NCI-H748 (cell line): Measurements from ENCODE around the gene CHRD.

Experiments used
- DNase-seq: peaks from one replicate; lab custom pipeline; 2025; ENCODE audit not compliant: unreplicated experiment; lab: John Stamatoyannopoulos, UW

The CHRD gene

DNA sequence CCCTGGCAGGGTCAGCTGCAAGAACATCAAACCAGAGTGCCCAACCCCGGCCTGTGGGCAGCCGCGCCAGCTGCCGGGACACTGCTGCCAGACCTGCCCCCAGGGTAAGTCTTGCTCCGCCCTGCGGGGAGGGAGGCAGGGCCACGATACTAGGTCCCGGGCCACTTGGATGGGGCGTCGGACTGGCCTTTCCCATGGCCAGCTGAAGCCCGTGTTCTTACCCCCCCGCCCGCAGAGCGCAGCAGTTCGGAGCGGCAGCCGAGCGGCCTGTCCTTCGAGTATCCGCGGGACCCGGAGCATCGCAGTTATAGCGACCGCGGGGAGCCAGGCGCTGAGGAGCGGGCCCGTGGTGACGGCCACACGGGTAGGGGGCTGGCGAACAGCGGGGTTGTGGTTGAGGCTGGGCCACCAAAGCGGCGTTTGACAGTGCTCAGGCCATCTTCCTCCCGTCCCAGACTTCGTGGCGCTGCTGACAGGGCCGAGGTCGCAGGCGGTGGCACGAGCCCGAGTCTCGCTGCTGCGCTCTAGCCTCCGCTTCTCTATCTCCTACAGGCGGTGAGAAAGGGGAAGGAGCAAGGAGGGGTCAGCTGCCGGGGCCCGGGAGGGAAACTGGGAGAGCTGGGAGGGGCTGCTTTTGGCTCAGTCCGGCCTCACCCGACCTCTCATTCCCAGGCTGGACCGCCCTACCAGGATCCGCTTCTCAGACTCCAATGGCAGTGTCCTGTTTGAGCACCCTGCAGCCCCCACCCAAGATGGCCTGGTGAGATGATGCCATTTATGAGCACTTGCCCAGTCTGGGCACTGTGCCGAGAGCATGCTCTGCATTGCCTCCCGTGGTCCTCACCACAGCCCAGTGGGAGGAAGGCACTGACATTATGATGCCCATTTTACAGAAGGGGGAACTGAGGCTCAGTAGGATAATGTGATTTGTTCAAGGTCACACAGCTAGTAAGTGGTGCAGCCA is 1.7 kb downstream of the CHRD start:
- no peak for DNase-seq

DNA sequence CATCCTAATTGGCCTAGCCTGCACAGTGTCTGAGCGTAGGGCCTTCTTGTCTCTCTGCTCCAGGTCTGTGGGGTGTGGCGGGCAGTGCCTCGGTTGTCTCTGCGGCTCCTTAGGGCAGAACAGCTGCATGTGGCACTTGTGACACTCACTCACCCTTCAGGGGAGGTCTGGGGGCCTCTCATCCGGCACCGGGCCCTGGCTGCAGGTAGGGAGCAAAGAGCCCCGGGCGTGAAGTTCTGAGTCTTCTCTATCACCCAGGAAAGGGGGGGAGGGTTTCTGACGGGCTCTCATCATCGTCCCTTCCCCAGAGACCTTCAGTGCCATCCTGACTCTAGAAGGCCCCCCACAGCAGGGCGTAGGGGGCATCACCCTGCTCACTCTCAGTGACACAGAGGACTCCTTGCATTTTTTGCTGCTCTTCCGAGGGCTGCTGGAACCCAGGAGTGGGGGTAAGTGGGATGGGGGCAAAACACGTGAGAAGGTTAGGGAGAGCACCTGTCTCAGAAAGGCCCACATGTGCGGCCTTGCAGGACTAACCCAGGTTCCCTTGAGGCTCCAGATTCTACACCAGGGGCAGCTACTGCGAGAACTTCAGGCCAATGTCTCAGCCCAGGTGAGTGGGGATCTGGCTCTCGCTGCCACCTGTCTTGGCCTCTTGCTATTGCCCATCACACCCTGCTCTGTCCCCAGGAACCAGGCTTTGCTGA is 2.6 kb downstream of the CHRD start:
- DNase-seq = no peak

DNA sequence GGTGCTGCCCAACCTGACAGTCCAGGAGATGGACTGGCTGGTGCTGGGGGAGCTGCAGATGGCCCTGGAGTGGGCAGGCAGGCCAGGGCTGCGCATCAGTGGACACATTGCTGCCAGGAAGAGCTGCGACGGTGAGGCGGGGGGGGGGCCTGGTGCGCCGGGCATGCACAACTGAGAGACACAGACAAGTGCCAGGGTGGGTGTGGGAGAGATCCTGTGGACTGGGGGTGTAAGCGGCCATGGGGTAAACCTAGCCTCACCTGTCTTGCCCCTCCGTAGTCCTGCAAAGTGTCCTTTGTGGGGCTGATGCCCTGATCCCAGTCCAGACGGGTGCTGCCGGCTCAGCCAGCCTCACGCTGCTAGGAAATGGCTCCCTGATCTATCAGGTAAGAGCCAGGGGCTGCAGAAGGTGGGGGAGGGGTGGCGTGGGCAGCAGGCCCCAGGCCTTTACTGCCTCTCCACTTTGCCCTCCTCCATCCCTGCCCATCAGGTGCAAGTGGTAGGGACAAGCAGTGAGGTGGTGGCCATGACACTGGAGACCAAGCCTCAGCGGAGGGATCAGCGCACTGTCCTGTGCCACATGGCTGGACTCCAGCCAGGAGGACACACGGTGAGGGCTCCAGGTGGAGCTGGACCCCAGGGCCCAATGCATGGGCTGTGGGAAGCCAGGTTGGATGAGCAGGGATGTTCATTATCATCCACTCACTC is 3.3 kb downstream of the CHRD start:
- DNase-seq = no peak

DNA sequence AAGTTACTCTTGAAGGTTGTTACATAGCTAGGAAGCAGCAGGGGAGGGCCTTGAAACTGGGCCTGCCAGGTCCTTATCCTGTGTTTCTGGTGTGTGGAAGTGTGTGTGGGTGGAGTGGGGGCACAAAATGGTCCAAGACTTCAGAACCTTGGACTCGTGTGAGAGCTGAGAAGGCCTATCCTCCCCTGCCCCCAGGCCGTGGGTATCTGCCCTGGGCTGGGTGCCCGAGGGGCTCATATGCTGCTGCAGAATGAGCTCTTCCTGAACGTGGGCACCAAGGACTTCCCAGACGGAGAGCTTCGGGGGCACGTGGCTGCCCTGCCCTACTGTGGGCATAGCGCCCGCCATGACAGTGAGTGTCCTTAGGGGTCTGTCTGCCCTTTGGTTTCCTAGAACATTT is 4.5 kb downstream of the CHRD start:
- DNase-seq = no peak

DNA sequence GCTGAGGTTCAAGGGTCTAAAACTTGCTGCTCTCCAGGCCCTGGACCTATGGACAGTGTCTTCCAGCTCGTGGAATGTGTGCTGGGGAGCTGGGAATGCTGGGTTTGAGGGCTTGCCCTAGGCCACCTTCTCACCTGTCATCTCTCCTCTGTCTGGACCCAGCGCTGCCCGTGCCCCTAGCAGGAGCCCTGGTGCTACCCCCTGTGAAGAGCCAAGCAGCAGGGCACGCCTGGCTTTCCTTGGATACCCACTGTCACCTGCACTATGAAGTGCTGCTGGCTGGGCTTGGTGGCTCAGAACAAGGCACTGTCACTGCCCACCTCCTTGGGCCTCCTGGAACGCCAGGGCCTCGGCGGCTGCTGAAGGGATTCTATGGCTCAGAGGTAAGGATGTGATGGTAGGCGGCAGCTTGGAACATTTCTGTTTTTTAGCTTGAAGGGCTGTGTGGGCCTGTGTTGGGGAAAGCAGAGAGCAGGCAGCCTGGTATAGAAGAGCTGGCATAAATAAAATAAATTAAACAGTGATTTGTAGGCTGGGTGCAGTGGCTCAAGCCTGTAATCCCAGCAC is 5.1 kb downstream of the CHRD start:
- DNase-seq = no peak

DNA sequence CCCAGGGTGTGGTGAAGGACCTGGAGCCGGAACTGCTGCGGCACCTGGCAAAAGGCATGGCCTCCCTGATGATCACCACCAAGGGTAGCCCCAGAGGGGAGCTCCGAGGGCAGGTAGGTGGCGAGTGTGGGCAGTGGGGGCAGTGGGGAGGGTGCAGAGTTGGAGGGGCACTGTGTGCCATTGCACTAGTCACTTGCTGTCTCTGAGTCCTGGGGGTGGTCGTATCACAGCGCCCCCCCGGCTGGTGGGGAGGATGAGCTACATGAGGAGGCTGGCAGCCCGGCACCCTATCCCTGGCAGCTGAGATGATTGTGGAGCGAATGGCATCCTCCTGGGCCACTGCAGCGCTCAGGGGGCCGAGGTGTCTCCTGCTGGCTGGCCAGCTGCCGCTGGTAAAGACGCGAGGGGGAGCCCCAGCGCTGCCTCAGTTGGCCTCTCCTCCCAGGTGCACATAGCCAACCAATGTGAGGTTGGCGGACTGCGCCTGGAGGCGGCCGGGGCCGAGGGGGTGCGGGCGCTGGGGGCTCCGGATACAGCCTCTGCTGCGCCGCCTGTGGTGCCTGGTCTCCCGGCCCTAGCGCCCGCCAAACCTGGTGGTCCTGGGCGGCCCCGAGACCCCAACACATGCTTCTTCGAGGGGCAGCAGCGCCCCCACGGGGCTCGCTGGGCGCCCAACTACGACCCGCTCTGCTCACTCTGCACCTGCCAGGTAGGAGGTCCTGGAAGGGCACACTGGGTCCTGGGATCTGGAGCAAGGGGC is 6.4 kb downstream of the CHRD start:
- no peak for DNase-seq

DNA sequence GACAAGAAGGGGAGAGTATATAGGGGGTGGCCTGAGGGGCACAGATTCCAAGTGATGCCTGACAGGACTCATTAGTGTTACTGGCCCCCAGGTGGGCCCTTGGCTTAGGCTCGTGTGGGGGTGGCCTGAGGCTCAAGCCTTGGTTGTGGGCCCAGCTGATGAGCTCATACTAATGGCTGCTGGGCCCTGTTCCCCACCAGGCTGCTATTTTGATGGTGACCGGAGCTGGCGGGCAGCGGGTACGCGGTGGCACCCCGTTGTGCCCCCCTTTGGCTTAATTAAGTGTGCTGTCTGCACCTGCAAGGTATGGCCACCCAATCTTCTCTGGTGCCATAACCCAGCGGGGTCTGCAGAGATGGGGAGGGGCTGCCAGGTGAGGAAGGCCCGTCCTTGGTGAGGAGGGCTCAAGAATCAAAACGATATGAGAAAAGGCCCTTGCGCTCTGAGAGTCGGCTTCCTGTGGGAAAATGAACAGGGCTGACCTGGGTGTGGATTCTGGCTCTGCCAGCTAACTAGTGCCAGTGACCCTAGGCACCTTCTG is 7.4 kb downstream of the CHRD start:
- no peak for DNase-seq

DNA sequence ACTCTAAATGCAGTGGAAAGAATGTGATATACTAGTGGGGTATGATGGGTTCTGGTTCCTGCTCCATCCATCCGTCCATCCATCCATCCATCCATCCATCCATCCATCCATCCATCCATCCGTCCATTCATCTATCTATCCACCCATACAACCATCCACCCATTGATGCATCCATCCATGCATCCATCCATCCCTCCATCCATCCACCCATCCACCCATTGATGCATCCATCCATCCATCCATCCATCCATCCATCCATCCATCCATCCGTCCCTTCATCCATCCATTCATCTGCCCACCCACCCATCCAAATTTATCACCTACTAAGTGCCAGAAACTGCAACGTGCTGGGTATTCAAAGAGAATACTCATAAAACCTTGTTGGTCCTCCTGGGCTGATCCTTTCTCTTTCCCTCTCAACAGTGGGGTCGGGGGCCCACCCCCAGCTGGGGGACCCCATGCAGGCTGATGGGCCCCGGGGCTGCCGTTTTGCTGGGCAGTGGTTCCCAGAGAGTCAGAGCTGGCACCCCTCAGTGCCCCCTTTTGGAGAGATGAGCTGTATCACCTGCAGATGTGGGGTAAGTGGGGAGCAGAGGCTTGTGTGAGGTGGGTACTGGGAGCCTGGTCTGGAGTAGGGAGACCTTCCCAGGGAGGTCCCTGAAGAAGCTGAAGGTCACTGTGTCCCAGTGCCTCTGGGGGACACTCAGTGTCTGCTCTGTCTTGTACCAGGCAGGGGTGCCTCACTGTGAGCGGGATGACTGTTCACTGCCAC is 8.5 kb downstream of the CHRD start:
- DNase-seq = no peak

DNA sequence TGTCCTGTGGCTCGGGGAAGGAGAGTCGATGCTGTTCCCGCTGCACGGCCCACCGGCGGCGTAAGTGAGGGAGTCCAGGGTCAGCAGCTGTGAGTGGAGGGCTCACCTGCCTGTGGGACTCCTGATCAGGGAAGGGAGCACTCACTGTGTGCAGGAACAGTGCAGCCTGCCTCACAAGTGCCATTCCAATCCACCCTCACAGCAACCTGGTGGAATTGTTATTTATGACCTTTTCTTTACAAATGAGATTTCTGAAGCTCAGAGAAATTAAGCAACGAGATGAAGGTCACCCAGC is 9.0 kb downstream of the CHRD start:
- no peak for DNase-seq

DNA sequence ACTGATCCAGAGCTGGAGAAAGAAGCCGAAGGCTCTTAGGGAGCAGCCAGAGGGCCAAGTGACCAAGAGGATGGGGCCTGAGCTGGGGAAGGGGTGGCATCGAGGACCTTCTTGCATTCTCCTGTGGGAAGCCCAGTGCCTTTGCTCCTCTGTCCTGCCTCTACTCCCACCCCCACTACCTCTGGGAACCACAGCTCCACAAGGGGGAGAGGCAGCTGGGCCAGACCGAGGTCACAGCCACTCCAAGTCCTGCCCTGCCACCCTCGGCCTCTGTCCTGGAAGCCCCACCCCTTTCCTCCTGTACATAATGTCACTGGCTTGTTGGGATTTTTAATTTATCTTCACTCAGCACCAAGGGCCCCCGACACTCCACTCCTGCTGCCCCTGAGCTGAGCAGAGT is 9.5 kb downstream of the CHRD start:
- no peak for DNase-seq

DNA sequence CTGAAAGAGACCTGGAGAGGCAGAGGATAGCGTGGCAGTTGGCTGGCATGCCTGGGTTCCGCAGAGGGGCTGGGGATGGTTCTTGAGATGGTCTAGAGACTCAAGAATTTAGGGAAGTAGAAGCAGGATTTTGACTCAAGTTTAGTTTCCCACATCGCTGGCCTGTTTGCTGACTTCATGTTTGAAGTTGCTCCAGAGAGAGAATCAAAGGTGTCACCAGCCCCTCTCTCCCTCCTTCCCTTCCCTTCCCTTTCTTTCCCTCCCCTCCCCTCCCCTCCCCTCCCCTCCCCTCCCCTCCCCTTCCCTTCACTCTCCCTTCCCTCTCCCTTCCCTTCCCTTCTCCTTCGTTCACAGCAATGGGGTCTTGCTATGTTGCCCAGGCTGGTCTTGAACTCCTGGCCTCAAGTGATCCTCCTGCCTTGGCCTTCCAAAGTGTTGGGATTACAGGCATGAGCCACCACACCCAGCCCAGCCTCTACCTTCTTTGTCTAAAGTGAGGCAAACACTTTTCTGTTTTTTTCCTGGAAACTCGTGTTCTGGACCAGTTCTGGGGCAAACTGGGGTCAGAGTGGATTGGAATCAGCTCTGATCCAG is 10.2 kb downstream of the CHRD start:
- no peak for DNase-seq

DNA sequence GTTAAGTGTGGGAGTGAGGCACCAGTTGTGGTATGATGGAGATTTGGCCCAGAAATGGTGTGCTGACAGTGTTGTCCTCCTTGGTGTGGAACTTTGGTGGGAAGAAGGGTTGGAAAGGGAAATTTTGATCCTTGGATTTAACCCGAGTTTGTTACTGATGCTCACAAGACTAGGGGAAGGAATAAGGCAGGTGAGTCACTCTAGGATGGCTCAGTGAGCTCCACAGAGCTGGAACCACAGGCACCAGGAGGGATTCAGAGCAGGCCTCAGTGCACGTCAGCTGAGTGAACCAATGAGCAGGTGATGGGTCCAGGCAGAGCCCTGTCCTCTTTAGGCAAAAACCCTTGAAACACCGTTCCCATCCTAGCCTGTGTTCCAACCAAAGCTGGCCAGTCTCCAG is 11.4 kb downstream of the CHRD start:
- DNase-seq = no peak

DNA sequence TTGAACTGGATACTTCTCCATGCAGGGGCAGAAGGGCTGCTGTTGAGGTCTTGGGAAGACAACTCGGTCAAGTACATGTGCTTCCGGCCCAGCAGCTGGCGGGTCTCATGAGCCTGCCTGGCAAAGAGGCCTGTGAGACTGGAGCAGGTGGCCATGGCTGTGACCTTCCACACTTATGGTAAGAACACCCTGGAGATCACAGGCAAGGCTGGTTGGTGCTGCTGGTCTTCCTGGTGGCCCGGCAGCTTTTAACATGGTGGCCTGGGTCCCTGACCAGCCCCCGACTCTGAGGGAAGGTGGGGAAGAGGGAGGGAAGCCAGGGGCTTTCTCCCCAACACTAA is 15.4 kb downstream of the CHRD start:
- no peak for DNase-seq

DNA sequence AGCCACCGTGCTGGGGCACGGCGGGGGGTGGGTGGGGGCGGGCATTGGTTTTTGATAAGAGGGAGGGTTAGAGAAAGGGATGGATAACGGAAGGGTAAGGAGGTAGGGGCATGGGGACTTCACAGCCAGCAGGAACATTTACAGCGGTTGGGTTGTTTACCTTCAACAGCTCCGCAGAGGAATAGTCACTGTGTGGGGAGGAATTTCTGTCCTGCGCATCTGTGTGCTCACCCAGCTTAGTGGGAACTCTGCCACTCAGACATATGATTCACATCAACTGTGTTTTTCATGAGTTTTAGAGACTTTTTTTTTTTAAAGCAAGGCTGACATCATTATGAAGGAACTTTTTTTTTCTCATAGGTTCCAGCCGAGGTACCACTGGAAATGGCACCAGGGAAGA is 19.6 kb downstream of the CHRD start:
- no peak for DNase-seq

DNA sequence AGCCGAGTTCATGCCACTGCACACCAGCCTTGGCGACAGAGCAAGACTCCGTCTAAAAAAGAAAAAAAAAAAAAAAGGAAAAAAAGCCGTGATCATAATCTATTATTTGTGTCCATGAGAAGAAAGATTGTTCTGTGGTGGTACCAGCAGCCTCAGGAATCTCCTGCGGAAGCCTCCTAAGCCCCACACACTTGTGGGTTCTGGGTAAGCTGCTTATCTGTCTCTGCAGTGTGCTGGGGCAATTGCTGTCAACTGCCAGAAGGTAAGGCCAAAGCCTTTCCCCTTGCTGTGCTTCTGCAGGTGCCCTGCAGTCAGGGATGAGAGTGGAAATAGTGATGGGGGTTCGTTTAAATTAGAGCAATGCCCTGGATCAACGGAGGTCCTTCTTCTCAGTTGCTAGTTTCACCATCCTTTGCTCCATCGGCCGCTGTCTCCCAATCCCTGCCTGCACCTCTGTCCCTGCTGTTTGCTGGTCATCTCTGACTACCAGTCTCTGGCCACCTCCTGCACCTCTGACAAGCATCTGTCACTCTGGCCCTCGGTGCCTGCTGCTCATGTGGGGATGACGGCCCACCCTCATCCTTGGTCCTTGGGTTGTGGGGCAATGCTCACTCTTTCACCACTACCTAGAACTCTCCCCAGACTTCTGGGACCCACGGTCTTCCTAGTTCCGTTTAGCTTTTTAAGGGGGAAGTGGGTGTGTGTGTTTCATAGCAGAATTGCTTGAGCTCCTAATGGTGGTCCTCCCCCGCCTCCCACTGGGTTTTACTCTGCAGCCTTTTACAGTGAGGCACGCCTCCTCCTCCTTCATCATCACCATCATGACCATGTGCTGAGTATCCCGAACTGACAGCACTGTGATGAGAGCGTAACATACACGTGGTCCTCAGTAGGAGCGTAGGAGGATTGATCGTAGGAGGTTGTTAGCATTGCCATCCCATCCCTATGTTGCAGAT is 25.5 kb downstream of the CHRD start:
- DNase-seq = no peak

DNA sequence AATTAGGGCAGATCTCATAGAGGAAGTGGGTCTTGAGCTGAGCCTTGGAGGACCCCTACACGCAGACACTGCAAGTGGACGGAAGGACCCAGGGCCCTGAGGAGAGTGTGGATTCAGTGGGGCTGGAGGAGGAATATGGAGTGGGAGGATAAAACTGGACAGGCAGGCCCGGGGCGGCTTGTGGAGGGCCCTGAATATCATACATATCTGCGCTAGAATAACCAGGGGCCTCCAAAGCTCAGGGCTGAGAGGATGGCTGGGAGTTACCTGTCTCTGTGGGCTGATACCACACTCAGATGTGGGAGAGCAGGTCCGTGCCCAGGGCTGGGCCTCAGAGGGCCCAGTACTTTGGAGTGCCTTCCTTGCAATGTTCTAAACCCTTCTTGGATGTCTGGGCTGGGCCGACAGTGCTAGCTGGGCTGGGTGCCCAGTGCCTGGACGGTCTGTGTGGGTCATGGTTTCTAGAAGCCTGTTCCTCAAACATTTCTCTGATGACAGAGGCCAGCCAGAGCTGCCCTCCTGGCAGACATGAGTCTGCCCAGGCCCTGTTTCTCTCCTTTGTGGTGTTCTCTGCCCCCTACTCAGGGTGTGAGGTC is 29.6 kb downstream of the CHRD start:
- no peak for DNase-seq

DNA sequence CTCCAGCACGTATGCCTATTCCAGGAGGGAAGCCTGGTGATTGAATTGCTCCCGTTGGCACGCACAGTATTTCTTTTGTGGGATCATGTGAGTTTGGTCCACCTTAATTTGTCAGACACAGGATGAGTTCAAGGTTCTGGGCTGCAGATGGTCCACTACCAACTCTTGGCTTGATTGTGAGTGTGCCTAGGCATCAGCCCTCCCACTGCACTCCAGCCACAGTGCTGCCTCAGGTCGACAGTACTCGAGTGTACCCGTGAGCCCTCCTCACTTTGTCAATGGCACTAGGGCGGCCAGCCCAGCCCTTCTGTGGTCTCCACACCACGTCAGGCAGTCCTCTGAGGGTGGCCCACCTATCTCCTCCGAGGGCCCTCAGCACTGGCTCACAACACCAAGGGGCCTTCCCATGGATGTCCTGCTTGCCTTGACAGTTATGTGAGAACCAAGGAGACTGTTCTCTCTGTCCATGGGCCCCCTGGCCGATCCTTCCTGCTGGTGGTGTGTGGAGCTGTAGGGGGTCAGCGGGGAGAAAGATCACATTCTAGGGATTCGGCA is 30.2 kb downstream of the CHRD start:
- no peak for DNase-seq
